HG02938 (cell line): ENCODE data around the gene CYP4F8.

Experiments used
- ATAC-seq: cut with Tn5 transposase; IDR thresholded peaks from one replicate; pipeline ENCODE4 v1.9.1; 2021; ENCODE audit warnings: mild to moderate bottlenecking, moderate library complexity; ENCODE audit not compliant: unreplicated experiment

The CYP4F8 gene

GRCh38 chr19:15615526-15615925 is 508 bp downstream of the CYP4F8 start:
- no peak for ATAC-seq

- ATAC-seq, result no peak
Measured at GRCh38 chr19:15616183-15616582, 1.2 kb downstream of the CYP4F8 start.

- ATAC-seq, result no peak
Measured at GRCh38 chr19:15616627-15617270, 1.7 kb downstream of the CYP4F8 start.

GRCh38 chr19:15618321-15618720 is 3.3 kb downstream of the CYP4F8 start:
- ATAC-seq, result no peak

- no peak for ATAC-seq
Measured at GRCh38 chr19:15621801-15622200, 6.8 kb downstream of the CYP4F8 start.

- ATAC-seq, result no peak
Measured at GRCh38 chr19:15622991-15623390, 8.0 kb downstream of the CYP4F8 start.

GRCh38 chr19:15623711-15624318 is 8.8 kb downstream of the CYP4F8 start:
- no peak for ATAC-seq

- ATAC-seq, result no peak
Measured at GRCh38 chr19:15628236-15629002, 13.4 kb downstream of the CYP4F8 start.

- ATAC-seq, result no peak
Measured at GRCh38 chr19:15629003-15629880, 14.2 kb downstream of the CYP4F8 start.

GRCh38 chr19:15631817-15632216 is 16.8 kb downstream of the CYP4F8 start:
- no peak for ATAC-seq

GRCh38 chr19:15633082-15633835 is 18.2 kb downstream of the CYP4F8 start:
- no peak for ATAC-seq

- no peak for ATAC-seq
Measured at GRCh38 chr19:15634105-15634504, 19.1 kb downstream of the CYP4F8 start.

- no peak for ATAC-seq
Measured at GRCh38 chr19:15635016-15635805, 20.2 kb downstream of the CYP4F8 start.

- no peak for ATAC-seq
Measured at GRCh38 chr19:15636026-15636425, 21.0 kb downstream of the CYP4F8 start.

- ATAC-seq, result no peak
Measured at GRCh38 chr19:15639596-15639995, 24.6 kb downstream of the CYP4F8 start.

GRCh38 chr19:15640294-15640903 is 25.4 kb downstream of the CYP4F8 start, which contains the start of gene CYP4F3:
TSS of gene CYP4F3 (plus strand) at chr19:15640897. CDS start at chr19:15641416, 519 bp downstream.
- ATAC-seq, result no peak

GRCh38 chr19:15640904-15641597 is 26.0 kb downstream of the CYP4F8 start:
- ATAC-seq, result no peak

GRCh38 chr19:15641901-15642491 is 27.0 kb downstream of the CYP4F8 start:
- ATAC-seq, result no peak
